H7 (cell line): ENCODE data around the gene DUOXA2. TPM values are rescaled to one million over a fixed set of nuclear protein-coding genes. Genes with fewer than 3 reads are reported as not detected.
"Not testable (repeated sequence)": the region's sequence is repeated elsewhere in the genome, so short reads cannot be mapped to it uniquely, and the experiment has no call there.

ENCODE experiments used
- DNase-seq: peaks from one replicate; pipeline ENCODE4 v3.0.0; 2012
- H3K27me3 ChIP-seq: 2 replicates; pipeline ENCODE4 v1.6.0; 2011; ENCODE audit warnings: mild to moderate bottlenecking, low read length; ENCODE audit not compliant: control insufficient read depth, insufficient read depth
- H3K36me3 ChIP-seq: replicated peaks from 2 replicates; pipeline ENCODE4 v1.5.1; 2011; ENCODE audit warnings: low read length; ENCODE audit not compliant: control insufficient read depth, insufficient read depth
- H3K4me3 ChIP-seq: 2 replicates; pipeline ENCODE4 v1.5.1; 2011; ENCODE audit warnings: low read depth, mild to moderate bottlenecking, control low read depth, low read length, moderate library complexity; ENCODE audit not compliant: insufficient read depth
- total RNA-seq: library from RNA; depleted of rRNA; stranded (reverse); fragments of >200 nt; shearing (Covaris generic); gene quantifications from 2 replicates; pipeline ENCODE4 v1.2.3, GENCODE V29; 2014

DUOXA2 gene
- total RNA-seq, 1 experiment from 2014 or later: not detected

DNA sequence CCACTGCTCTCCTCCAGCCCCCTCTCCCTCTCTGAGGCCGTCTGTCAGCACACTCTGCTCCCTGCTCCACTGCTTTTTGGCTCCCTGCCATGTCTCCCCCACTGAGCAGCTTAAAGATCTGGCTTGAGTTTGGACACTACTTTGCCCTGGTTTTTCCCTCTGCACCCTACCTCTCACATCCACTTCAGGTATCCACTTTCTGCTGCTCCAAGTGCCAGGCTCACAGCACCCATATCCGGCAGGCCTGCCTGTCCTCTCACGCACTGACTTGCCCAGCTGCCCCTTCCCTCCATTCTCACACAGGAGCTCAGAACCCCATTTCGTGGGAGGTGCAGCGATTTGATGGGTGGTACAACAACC, 19.4 kb downstream of the DUOXA2 start:
- peak; percentile 17 for DNase-seq
- Histone ChIP-seq H3K36me3 (no peaks in the 10 kb centered on the region), H3K27me3 (peaks cover 83% of the 10 kb centered on the region), H3K4me3 (no peak overlapping the region)

DNA sequence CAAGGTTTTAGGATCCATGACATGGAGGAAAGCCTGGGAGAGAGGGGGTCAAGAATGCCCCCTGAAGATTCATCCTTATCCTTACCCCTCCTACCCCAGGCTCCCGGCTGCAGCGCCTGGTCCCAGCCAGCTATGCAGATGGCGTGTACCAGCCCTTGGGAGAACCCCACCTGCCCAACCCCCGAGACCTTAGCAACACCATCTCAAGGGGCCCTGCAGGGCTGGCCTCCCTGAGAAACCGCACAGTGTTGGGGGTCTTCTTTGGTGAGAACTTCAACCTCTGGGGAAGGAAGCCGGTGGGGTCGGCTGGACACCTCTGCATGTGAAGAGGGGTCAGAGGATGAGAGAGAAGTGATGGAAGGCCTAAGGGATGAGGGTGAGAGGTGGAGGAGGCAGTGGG, 19.9 kb downstream of the DUOXA2 start:
- no peaks in the 10 kb centered on the region for H3K36me3 ChIP-seq
- H3K27me3 ChIP-seq: peaks cover 79% of the 10 kb centered on the region
- DNase-seq: peak; percentile 22
- H3K4me3 ChIP-seq: no peak overlapping the region

DNA sequence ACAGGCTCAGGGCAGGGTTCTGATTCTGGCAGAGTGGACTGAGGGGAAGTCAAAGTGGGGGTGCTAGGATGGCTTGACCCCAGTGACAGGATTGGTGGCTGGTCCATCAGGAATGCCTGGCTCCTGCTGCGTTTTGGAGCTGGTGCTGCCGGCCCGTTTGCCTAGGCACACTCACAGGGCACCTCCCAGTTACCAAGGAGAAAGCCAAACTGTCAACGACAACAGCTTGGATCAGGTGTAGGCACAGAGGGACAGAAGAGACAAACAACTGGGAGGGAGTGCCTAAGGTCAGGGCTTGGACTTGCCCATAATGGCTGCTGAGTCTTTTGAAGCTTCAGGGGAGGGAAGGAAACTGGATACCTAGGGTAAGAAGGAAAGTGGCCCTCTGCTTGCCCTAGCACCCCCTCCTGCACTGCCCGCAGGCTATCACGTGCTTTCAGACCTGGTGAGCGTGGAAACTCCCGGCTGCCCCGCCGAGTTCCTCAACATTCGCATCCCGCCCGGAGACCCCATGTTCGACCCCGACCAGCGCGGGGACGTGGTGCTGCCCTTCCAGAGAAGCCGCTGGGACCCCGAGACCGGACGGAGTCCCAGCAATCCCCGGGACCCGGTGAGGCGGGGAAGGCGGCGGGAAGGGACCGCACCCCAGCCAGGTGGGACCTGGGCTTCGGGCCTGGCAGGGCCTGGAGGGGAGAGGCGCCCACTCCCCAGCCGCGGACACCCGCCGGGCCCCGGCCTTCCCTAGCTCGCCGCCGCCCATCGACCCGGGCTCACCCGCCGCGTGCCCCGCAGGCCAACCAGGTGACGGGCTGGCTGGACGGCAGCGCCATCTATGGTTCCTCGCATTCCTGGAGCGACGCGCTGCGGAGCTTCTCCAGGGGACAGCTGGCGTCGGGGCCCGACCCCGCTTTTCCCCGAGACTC, 20.8 kb downstream of the DUOXA2 start:
- DNase-seq: peak; percentile 80
- Histone ChIP-seq H3K4me3 (peak overlapping the region; percentile 38), H3K27me3 (peaks cover 70% of the 10 kb centered on the region), H3K36me3 (no peaks in the 10 kb centered on the region)

DNA sequence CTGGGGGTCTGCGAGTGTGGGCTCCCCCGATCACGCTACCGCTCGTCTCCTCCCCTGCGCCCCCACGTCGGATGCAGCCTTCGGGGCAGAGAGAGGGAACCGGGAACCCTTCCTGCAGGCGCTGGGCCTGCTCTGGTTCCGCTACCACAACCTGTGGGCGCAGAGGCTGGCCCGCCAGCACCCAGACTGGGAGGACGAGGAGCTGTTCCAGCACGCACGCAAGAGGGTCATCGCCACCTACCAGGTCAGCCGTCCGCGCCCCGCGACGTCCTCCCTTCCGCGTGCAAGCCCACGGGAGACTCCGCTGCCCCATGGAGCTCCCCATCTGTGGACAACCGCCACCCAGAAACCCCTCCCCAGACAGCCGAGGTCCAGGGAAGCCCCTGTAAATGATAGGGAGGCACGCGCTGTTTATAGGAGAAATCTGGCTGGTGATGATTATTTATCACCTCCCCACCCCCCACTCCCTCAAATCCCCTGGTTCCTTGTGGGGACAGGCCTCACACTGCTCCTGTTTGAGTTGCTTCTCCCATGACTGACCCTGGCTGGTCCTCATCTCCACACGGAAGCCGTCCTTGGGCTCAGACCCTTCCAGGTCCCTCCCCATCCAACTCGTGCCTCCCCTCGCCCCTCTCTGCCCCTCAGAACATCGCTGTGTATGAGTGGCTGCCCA, 21.7 kb downstream of the DUOXA2 start:
- H3K27me3 ChIP-seq: peaks cover 61% of the 10 kb centered on the region
- DNase-seq, H3K4me3 ChIP-seq, H3K36me3 ChIP-seq: not testable (repeated sequence)

DNA sequence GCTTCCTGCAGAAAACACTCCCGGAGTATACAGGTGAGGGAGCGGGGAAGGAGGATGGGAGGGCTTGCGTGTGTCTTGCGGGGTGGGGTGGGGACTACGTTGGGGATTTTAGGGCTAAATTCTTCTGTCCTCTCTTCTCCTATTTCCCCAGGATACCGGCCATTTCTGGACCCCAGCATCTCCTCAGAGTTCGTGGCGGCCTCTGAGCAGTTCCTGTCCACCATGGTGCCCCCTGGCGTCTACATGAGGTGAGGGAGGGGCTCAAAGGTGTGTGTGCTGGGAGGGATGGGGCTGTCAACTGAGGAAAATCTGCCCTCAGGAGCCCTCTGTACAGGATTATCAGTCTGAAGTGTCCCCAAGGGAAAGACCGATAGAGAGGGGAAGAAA, 22.2 kb downstream of the DUOXA2 start:
- H3K27me3 ChIP-seq: peaks cover 56% of the 10 kb centered on the region
- no peaks in the 10 kb centered on the region for H3K36me3 ChIP-seq
- no peak overlapping the region; the same call in 1 of the 2 replicates for H3K4me3 ChIP-seq
- peak; percentile 84 for DNase-seq

DNA sequence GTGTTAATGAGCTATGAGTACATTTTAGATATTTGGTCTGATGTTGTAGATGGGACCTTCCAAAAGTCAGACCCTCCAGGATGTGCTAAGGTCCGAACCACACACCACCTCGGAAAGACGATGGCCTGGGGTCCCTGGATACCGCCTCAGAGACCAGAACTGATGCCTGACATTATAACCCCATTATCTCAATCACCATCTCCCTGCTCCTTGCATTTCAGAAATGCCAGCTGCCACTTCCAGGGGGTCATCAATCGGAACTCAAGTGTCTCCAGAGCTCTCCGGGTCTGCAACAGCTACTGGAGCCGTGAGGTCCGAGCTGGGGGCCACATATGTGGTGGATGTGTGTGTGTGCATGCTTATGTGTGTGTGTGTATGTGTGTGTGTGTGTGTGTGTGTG, 23.6 kb downstream of the DUOXA2 start:
- no peak for DNase-seq
- Histone ChIP-seq H3K4me3 (no peak overlapping the region), H3K36me3 (no peaks in the 10 kb centered on the region), H3K27me3 (peaks cover 43% of the 10 kb centered on the region)

DNA sequence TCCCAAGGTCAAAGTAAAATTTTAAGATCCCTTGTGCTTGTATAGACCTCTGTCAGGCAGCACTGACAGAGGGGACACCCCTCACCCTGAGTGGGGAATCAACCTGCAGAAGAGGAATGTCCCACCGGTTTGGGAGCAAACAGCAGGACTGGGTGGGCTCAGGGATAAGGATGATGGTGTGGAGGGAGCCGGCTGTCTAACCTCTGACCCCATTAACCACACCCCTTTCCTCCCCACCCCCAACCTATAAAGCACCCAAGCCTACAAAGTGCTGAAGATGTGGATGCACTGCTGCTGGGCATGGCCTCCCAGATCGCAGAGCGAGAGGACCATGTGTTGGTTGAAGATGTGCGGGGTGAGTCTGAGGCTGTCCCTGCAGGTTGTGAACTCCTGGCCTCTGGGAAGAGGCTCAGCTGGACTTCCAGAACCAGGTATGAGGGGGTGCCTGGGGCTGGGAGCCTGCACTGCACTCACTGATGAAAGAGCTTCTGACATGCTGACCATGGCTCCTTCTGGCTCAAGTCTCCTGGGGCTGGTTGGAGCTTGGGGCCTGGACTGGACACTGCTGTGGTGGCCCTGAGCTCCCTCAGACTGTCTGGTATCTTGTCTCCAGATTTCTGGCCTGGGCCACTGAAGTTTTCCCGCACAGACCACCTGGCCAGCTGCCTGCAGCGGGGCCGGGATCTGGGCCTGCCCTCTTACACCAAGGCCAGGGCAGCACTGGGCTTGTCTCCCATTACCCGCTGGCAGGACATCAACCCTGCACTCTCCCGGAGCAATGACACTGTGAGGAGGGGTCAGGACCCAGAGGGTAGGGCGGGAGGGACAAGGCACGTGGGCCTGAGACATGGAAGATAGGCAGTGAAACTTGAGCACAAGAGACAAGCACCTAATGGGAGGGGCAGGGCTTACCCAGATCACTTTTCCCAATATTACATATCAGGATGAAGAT, 25.0 kb downstream of the DUOXA2 start:
- no peaks in the 10 kb centered on the region for H3K36me3 ChIP-seq
- DNase-seq: peak; percentile 43
- no peak overlapping the region for H3K4me3 ChIP-seq
- H3K27me3 ChIP-seq: peaks cover 29% of the 10 kb centered on the region

DNA sequence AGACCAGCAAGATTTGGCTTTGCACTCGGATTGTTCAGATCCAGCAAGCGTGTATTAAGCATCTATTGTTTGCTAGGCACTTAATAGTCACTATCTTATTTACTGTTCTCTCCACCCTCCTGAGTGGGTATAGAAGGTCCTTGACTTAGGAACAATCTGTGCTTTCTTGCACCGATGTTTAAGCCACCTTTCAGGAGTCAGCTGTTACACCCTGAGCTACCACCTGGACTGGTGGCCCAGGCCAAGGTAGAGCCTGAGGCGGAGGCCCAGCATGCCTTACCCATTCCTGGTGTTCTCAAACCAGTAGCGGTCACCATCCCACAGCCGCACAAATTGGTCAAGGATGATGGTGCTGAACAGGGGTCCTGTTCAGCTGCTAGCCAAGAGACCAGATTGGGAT, 25.6 kb downstream of the DUOXA2 start:
- H3K27me3 ChIP-seq: peaks cover 22% of the 10 kb centered on the region
- no peaks in the 10 kb centered on the region for H3K36me3 ChIP-seq
- DNase-seq: no peak
- no peak overlapping the region for H3K4me3 ChIP-seq

DNA sequence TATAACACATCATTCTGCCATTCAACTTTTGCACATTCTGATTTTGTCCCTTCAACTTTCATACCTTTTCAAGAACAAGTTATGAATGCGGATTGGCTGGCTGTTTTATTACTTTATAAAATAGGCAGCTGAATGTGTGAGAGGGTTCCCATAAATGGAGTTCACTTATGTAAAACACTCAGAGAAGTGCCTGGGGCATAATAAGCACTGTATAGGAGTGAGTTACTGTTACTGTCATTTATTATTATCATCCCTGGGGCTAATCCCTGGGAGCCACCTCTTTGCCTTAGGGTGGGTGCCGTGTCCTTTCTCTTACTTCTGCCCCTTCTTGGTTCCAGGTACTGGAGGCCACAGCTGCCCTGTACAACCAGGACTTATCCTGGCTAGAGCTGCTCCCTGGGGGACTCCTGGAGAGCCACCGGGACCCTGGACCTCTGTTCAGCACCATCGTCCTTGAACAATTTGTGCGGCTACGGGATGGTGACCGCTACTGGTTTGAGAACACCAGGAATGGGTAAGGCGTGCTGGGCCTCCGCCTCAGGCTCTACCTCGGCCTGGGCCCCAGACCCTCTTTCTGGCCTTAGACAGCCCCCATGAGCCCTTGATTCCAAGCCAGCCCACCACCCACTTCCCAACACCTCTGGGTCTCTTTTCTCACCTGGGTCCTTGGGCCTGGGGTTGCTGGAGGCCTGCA, 26.6 kb downstream of the DUOXA2 start:
- no peak for DNase-seq
- no peak overlapping the region for H3K4me3 ChIP-seq
- H3K27me3 ChIP-seq: peaks cover 15% of the 10 kb centered on the region
- H3K36me3 ChIP-seq: no peaks in the 10 kb centered on the region

DNA sequence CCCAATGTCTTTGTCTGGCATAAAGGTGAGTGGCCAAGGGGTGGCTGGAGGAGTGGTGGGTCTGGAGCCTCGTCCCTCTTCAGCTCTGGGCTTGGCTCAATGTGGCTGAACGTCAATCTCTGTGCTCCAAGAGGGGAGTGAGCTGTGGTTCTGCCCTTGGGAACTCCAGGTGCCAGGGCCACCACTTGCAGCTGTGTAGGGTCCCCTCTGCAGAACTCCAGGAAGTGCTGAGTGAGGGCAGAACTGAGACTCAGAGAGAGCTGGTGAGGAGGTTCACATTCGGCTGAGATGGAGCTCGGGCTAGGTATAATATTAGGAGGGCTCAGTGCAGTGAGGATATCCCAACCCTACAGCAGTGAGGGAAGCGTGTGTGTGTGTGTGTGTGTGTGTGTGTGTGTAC, 27.3 kb downstream of the DUOXA2 start:
- no peak for DNase-seq
- Histone ChIP-seq H3K27me3 (peaks cover 9% of the 10 kb centered on the region), H3K36me3 (no peaks in the 10 kb centered on the region), H3K4me3 (no peak overlapping the region)

DNA sequence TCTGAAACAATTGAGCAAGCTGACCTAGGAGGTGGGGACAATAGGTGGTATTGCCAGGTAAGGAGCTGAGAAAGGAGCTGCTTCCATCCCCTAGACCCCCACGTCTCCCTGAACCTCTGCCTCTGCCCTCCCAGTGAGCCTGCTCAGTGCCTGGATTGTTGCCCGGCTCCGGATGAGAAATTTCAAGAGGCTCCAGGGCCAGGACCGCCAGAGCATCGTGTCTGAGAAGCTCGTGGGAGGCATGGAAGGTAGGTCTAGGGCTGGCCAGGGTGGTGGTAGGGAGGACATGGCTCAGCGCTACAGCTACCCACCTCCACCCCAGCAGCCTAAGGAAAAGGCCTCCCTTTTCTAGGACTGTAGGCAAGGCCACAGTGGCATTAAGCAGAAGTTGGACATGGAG, 28.9 kb downstream of the DUOXA2 start:
- Histone ChIP-seq H3K27me3 (peaks cover 2% of the 10 kb centered on the region; the same call in 1 of the 2 replicates), H3K4me3 (no peak overlapping the region), H3K36me3 (no peaks in the 10 kb centered on the region)
- DNase-seq: no peak

DNA sequence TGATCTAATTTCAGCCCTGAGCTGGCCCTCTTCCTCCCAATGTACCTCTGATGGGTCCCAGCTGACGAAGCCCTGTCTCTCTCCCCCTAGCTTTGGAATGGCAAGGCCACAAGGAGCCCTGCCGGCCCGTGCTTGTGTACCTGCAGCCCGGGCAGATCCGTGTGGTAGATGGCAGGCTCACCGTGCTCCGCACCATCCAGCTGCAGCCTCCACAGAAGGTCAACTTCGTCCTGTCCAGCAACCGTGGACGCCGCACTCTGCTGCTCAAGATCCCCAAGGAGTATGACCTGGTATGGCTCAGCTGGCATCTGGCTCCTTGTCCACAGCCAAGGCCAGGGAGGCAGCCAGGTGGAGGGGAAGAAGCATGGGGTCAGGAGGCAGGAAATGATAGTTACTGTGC, 29.8 kb downstream of the DUOXA2 start:
- Histone ChIP-seq H3K36me3 (no peaks in the 10 kb centered on the region), H3K4me3 (no peak overlapping the region), H3K27me3 (no peaks in the 10 kb centered on the region)
- no peak for DNase-seq

DNA sequence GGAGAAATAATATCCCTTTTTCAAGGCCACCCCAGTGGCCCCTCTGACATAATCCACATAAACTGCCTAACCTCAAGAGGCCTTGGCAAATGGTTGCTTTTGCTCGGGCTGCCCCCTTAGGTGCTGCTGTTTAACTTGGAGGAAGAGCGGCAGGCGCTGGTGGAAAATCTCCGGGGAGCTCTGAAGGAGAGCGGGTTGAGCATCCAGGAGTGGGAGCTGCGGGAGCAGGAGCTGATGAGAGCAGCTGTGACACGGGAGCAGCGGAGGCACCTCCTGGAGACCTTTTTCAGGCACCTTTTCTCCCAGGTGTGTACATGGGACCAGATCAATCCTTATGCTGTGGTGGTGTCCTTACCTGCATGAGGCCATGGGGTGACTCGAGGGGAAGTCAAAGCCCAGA, 30.6 kb downstream of the DUOXA2 start:
- Histone ChIP-seq H3K4me3 (no peak overlapping the region), H3K27me3 (no peaks in the 10 kb centered on the region), H3K36me3 (no peaks in the 10 kb centered on the region)
- no peak for DNase-seq

DNA sequence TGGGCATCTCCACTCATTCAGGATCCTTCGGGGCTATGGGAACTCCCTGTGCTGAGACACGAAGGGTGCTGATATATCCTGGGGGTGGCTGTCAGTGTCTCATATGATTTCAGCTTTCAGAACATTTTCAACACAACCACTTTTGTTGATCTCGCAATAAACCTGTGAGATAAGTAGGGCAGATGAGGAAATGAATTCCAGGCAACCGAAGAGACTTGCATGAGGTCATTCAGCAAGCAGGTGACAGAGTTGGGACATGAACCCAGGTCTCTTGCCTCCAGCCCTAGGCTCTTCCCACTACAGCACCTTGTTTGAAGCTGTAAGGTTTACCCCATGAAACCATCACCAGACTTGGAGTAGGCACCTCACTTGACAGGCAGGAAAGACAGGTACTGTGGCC, 32.3 kb downstream of the DUOXA2 start:
- Histone ChIP-seq H3K36me3 (no peaks in the 10 kb centered on the region), H3K27me3 (no peaks in the 10 kb centered on the region; the same call in 1 of the 2 replicates), H3K4me3 (no peak overlapping the region)
- DNase-seq: no peak
